GM23248 (cell line): ENCODE measurements around the gene PRR29. TPM values are rescaled to one million over a fixed set of nuclear protein-coding genes. Genes with fewer than 3 reads are reported as not detected.

Source experiments
- DNase-seq: peaks from one replicate; pipeline ENCODE4 v3.0.0-alpha.2; 2015
- H2AFZ ChIP-seq: fragments of 200-600 bp; sonication (generic); 2 replicates; pipeline ENCODE4 v1.6.1; 2016; ENCODE audit warnings: antibody characterized with exemption
- H3F3A ChIP-seq: fragments of 200-600 bp; sonication (generic); 2 replicates; pipeline ENCODE4 v1.6.1; 2016; ENCODE audit warnings: mild to moderate bottlenecking, antibody characterized with exemption, mixed run types; ENCODE audit not compliant: insufficient read depth
- H3K27ac ChIP-seq: fragments of 200-600 bp; sonication (generic); 2 replicates; pipeline ENCODE4 v1.5.1; 2016; ENCODE audit warnings: mild to moderate bottlenecking
- H3K27me3 ChIP-seq: fragments of 200-600 bp; sonication (generic); replicated peaks from 2 replicates; pipeline ENCODE4 v1.6.1; 2016; ENCODE audit warnings: mild to moderate bottlenecking; ENCODE audit not compliant: insufficient read depth
- H3K36me3 ChIP-seq: fragments of 200-600 bp; sonication (generic); 2 replicates; pipeline ENCODE4 v1.6.1; 2016; ENCODE audit warnings: low read depth, mild to moderate bottlenecking
- H3K4me1 ChIP-seq: fragments of 200-600 bp; sonication (generic); 2 replicates; pipeline ENCODE4 v1.6.1; 2016; ENCODE audit warnings: mild to moderate bottlenecking; ENCODE audit not compliant: insufficient read depth
- H3K4me2 ChIP-seq: fragments of 200-600 bp; sonication (generic); one replicate; pipeline ENCODE4 v1.6.1; 2016; ENCODE audit warnings: mild to moderate bottlenecking; ENCODE audit not compliant: unreplicated experiment
- H3K4me3 ChIP-seq: fragments of 200-600 bp; sonication (generic); 2 replicates; pipeline ENCODE4 v1.5.1; 2016; ENCODE audit warnings: mild to moderate bottlenecking
- H3K79me2 ChIP-seq: fragments of 200-600 bp; sonication (generic); 2 replicates; pipeline ENCODE4 v1.6.1; 2016; ENCODE audit warnings: mild to moderate bottlenecking; ENCODE audit not compliant: insufficient read depth
- H3K9ac ChIP-seq: fragments of 200-600 bp; sonication (generic); 2 replicates; pipeline ENCODE4 v1.6.1; 2016; ENCODE audit warnings: mild to moderate bottlenecking
- H3K9me2 ChIP-seq: fragments of 200-600 bp; sonication (generic); 2 replicates; pipeline ENCODE4 v1.6.1; 2016; ENCODE audit warnings: mixed run types, mild to moderate bottlenecking, moderate library complexity; ENCODE audit not compliant: insufficient read depth
- H3K9me3 ChIP-seq: fragments of 200-600 bp; sonication (generic); one replicate; pipeline ENCODE4 v1.6.1; 2017; ENCODE audit warnings: low read depth
- H4K20me1 ChIP-seq: fragments of 200-600 bp; sonication (generic); 2 replicates; pipeline ENCODE4 v1.6.0; 2016; ENCODE audit not compliant: insufficient read depth
- EZH2 ChIP-seq: fragments of 200-600 bp; sonication (generic); IDR thresholded peaks from 2 replicates; pipeline ENCODE4 v1.6.1; 2018; ENCODE audit warnings: antibody characterized with exemption, mild to moderate bottlenecking; ENCODE audit not compliant: insufficient read depth, poor library complexity, severe bottlenecking
- EZH2phosphoT487 ChIP-seq: fragments of 200-600 bp; sonication (generic); IDR thresholded peaks from 2 replicates; pipeline ENCODE4 v1.6.1; 2018; ENCODE audit warnings: antibody characterized with exemption, moderate library complexity, mild to moderate bottlenecking, low read depth; ENCODE audit not compliant: insufficient read depth
- whole genome bisulfite sequencing, 2 experiments: methylation state at CpG; one replicate each; pipeline ENCODE4 v1.1.6; 2015 to 2017; ENCODE audit warnings: low lambda C conversion rate in 2 of 2, low coverage in 1 of 2; ENCODE audit errors: missing lambda C conversion rate in 2 of 2; 5-methylcytosine and 5-hydroxymethylcytosine counted together
- in situ Hi-C: fragments of 300-500 bp; cut with MboI; formaldehyde crosslinking; loops from 2 replicates; pipeline ENCODE4 v1.15.0; 2020
- polyA plus RNA-seq: library from polyadenylated mRNA; unstranded; fragments of >200 nt; fragmentation: Nextera tagmentation; extraction: Ambion mirVana; gene quantifications from 2 replicates; pipeline ENCODE4 v1.2.1, GENCODE V29; 2016
- total RNA-seq: library from RNA; depleted of rRNA; stranded (reverse); fragments of >200 nt; shearing (Covaris generic); gene quantifications from 2 replicates; pipeline ENCODE4 v1.2.3, GENCODE V29; 2014

Gene PRR29
- total and polyA plus RNA-seq, 2 experiments from 2014 or later = not detected

- Histone ChIP-seq H3K79me2 (no peaks in the 10 kb centered on the region), H3K9ac (no peak overlapping the region), H3K27me3 (no peaks in the 10 kb centered on the region), H3K27ac (no peak overlapping the region), H3K36me3 (no peaks in the 10 kb centered on the region), H3K9me3 (no peaks in the 10 kb centered on the region), H3K4me3 (peak overlapping the region; percentile 35; the same call in 1 of the 2 replicates), H3K4me2 (peak overlapping the region; percentile 72), H3F3A (no peaks in the 10 kb centered on the region), H3K9me2 (no peaks in the 10 kb centered on the region), H4K20me1 (no peaks in the 10 kb centered on the region), H3K4me1 (no peaks in the 10 kb centered on the region), H2AFZ (peak overlapping the region; percentile 66)
- WGBS, 2 experiments = 5 to 9% methylated on average over 21 of the region's 21 CpGs
- in situ Hi-C loops = loop anchor here (10.0 kb wide), 1 partner anchor 101 kb away; no protein-coding TSS in a partner anchor
- no peak for TF ChIP-seq EZH2
- TF ChIP-seq EZH2phosphoT487 = no peak
- peak; percentile 78 for DNase-seq
Observed at GRCh38 chr17:64025732-64026294, 27.7 kb downstream of the PRR29 start.

- Histone ChIP-seq H3K4me3 (no peak overlapping the region), H3K9me2 (no peaks in the 10 kb centered on the region), H3K4me2 (no peak overlapping the region), H3K9me3 (no peaks in the 10 kb centered on the region), H3K27me3 (no peaks in the 10 kb centered on the region), H4K20me1 (no peaks in the 10 kb centered on the region), H3K27ac (no peak overlapping the region), H2AFZ (no peak overlapping the region), H3K9ac (no peak overlapping the region), H3K4me1 (no peaks in the 10 kb centered on the region), H3K36me3 (no peaks in the 10 kb centered on the region), H3K79me2 (no peaks in the 10 kb centered on the region), H3F3A (no peaks in the 10 kb centered on the region)
- in situ Hi-C loops = loop anchor here (10.0 kb wide), 1 partner anchor 104 kb away; no protein-coding TSS in a partner anchor
- 9 to 12% methylated on average over 3 of the region's 3 CpGs for WGBS, 2 experiments
- TF ChIP-seq EZH2phosphoT487 (no peak), EZH2 (no peak)
- DNase-seq = peak; percentile 81
Observed at GRCh38 chr17:64028874-64029464, 30.8 kb downstream of the PRR29 start.

- no peak overlapping the region for H2AFZ ChIP-seq
- H3K4me2 ChIP-seq = no peak overlapping the region
- TF ChIP-seq EZH2phosphoT487 (no peak), EZH2 (no peak)
- H3K9ac ChIP-seq = no peak overlapping the region
- no peaks in the 10 kb centered on the region for H3K36me3 ChIP-seq
- H3K27me3 ChIP-seq = no peaks in the 10 kb centered on the region
- no peaks in the 10 kb centered on the region for H3K4me1 ChIP-seq
- H3K9me2 ChIP-seq = no peaks in the 10 kb centered on the region
- no peaks in the 10 kb centered on the region for H3K79me2 ChIP-seq
- no peaks in the 10 kb centered on the region for H3F3A ChIP-seq
- peak; percentile 58 for DNase-seq
- H3K9me3 ChIP-seq = no peaks in the 10 kb centered on the region
- no peaks in the 10 kb centered on the region for H4K20me1 ChIP-seq
- 22 to 46% methylated on average over 4 of the region's 4 CpGs for WGBS, 2 experiments
- H3K4me3 ChIP-seq = no peak overlapping the region
- in situ Hi-C loops = loop anchor here (5.0 to 10.0 kb wide), 2 partner anchors 100 to 243 kb away; partner anchors contain the start of gene ERN1
- H3K27ac ChIP-seq = no peak overlapping the region
Observed at GRCh38 chr17:64032081-64032480, 33.9 kb downstream of the PRR29 start.

- no peaks in the 10 kb centered on the region for H3K9me2 ChIP-seq
- H3K36me3 ChIP-seq = no peaks in the 10 kb centered on the region
- H3K4me2 ChIP-seq = no peak overlapping the region
- no peak overlapping the region for H3K9ac ChIP-seq
- H3K27ac ChIP-seq = no peak overlapping the region
- WGBS, 2 experiments = 83 to 89% methylated on average over 10 to 14 of the region's 14 CpGs
- no peaks in the 10 kb centered on the region for H3K79me2 ChIP-seq
- no peak overlapping the region for H2AFZ ChIP-seq
- H4K20me1 ChIP-seq = no peaks in the 10 kb centered on the region
- in situ Hi-C loops = loop anchor here (10.0 kb wide), 1 partner anchor 238 kb away; no protein-coding TSS in a partner anchor
- no peaks in the 10 kb centered on the region for H3K4me1 ChIP-seq
- TF ChIP-seq EZH2phosphoT487 (no peak), EZH2 (no peak)
- H3K27me3 ChIP-seq = no peaks in the 10 kb centered on the region
- H3F3A ChIP-seq = no peaks in the 10 kb centered on the region
- H3K4me3 ChIP-seq = no peak overlapping the region
- no peaks in the 10 kb centered on the region for H3K9me3 ChIP-seq
- no peak for DNase-seq
Observed at GRCh38 chr17:64036198-64036922, 38.2 kb downstream of the PRR29 start.
